ENCODE data around the gene CEP170.

GRCh38 chr1:243213045-243213787 lies 41.9 kb downstream of the CEP170 start:
- TF ChIP-seq CTCF (IDR thresholded peaks at IDR 0.05; ENCODE audit: low read depth, low read length, poor library complexity, severe bottlenecking) (no peak), EZH2phosphoT487 (IDR thresholded peaks at IDR 0.05; ENCODE audit: borderline replicate concordance, low read length) (no peak)

Data from DOHH2 (cell line).